ENCODE results near the gene RANBP10.

Gene RANBP10

DNA sequence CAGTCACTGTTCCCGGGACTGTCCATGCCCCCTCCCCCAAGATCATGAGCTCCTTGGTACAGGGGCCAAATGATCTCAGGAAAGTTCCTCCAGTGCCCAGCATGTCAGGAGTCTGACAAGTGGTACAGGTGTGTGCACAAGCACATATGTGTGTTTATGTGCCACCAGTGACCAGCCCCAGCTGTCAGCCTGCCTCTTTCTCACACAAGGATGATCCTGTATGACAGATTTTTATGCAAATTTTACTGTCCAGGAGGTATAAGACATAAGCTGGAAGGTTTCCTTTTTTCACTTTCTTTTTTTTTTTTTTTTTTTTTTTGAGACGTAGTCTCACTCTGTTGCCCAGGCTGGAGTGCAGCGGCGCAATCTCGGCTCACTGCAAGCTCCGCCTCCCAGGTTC is 55.9 kb downstream of the RANBP10 start:
- H3K4me3 ChIP-seq (ENCODE audit: control insufficient read depth, low read depth, low read length) = no peak overlapping the region
- DNase-seq (ENCODE audit: low read depth) = no peak
- TF ChIP-seq CTCF (IDR thresholded peaks at IDR 0.05; ENCODE audit: control insufficient read depth, insufficient read depth, low read depth, low read length, missing control alignments) = no peak

- no peak for DNase-seq (ENCODE audit: low read depth)
Observed at GRCh38 chr16:67749436-67750078, 56.8 kb downstream of the RANBP10 start.

DNA sequence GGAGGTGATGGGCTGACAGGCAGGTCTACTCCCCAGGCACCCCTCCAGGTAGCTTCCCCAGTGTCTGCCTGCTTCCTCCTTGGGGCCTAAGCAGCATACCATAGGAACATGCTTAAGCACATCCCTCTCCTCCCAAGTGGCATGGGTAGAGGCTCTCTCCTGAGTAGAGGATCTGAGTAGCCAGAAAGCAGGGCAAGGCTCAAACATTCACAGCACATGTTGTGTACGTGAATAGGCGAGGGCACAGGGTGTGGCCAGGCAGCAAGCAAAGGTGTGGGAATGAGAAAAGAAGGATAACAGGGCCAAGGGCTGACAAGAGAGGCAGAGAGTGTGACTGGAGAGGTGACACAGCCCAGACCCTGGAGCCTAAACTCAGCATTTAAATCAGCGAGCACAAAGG is 57.5 kb downstream of the RANBP10 start:
- H3K4me3 ChIP-seq (ENCODE audit: control insufficient read depth, low read depth, low read length) = no peak overlapping the region
- no peak for TF ChIP-seq CTCF (IDR thresholded peaks at IDR 0.05; ENCODE audit: control insufficient read depth, insufficient read depth, low read depth, low read length, missing control alignments)
- DNase-seq (ENCODE audit: low read depth) = no peak

More at GRCh38 chr16:67749436-67750078, 56.8 kb downstream of the RANBP10 start:
- H3K4me3 ChIP-seq (ENCODE audit: control insufficient read depth, low read depth, low read length) = no peak overlapping the region
- no peak for TF ChIP-seq CTCF (IDR thresholded peaks at IDR 0.05; ENCODE audit: control insufficient read depth, insufficient read depth, low read depth, low read length, missing control alignments)

- TF ChIP-seq CTCF (IDR thresholded peaks at IDR 0.05; ENCODE audit: control insufficient read depth, insufficient read depth, low read depth, low read length, missing control alignments) = no peak
- no peak for DNase-seq (ENCODE audit: low read depth)
- H3K4me3 ChIP-seq (ENCODE audit: control insufficient read depth, low read depth, low read length) = no peak overlapping the region
Observed at GRCh38 chr16:67746846-67747245, 59.5 kb downstream of the RANBP10 start.

DNA sequence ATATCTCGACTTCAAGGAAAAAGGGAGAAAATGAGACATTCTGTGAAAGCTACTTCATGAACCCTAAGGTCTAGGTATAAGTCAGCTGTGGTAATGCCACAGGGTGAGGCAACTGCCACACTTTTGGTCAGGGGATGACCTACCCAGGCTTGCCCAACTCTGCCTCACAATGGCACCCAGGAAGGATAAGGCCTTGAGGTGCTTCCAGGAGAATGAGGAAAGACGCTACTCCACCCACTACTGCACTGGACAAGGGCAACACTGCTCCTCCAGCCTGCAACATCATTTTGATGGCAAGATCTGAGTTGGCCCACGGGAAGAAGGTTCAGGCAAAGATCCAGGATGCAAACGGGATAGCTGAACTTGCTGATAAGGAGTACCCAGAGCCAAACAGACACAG is 65.2 kb downstream of the RANBP10 start:
- no peak overlapping the region for H3K4me3 ChIP-seq (ENCODE audit: control insufficient read depth, low read depth, low read length)
- TF ChIP-seq CTCF (IDR thresholded peaks at IDR 0.05; ENCODE audit: control insufficient read depth, insufficient read depth, low read depth, low read length, missing control alignments) = no peak
- no peak for DNase-seq (ENCODE audit: low read depth)

DNA sequence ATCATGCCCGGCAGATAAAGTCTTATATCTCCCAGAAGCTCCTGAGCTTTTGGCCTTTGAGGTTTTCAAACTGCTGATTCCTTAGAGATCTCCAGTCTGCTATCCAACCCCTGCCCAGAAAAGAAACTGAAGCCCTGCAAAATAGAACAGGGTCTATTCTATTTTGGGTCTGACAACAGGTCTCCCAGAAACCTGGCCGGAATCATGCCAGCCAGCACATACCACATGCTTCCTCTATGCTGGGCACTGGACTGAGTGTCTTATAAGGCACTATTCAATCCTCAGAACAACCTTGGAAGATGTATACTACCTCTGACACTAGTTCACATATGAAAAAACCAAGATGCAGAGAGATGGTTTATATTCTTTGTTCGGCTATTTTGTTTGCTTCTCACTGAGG is 66.0 kb downstream of the RANBP10 start:
- TF ChIP-seq CTCF (IDR thresholded peaks at IDR 0.05; ENCODE audit: control insufficient read depth, insufficient read depth, low read depth, low read length, missing control alignments) = no peak
- H3K4me3 ChIP-seq (ENCODE audit: control insufficient read depth, low read depth, low read length) = no peak overlapping the region
- DNase-seq (ENCODE audit: low read depth) = no peak

Data from AG09309 (cell line).